ENCODE results near the gene SRR. TPM values are rescaled to one million over a fixed set of nuclear protein-coding genes. Genes with fewer than 3 reads are reported as not detected.

Gene SRR
- total RNA-seq, 1 experiment from 2014 or later, result 5.6 TPM

DNA sequence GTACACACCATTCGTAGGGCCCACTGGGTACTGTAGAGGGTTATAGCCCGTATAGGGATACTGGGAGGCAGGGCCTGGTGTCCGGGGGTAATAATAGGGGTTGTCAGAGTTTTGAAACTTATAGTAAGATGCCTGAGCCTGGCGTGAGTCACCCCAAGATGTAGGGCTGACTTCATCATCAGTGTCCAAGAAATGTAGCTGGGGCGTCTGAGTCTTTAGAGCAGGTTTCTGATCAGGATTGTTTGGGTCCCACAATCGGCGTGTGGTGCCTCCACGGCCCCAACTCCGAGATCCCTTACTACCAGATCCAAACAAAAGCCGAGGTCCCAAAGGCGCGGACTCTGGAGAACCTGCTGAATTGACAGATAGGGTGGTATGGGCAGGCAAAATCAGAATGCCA, 4.6 kb upstream of the SRR start:
- Histone ChIP-seq H2AK5ac (ENCODE audit: insufficient read length, low read length) (no peak overlapping the region), H3K4me1 (ENCODE audit: insufficient read depth, low read length) (no peaks in the 10 kb centered on the region), H4K8ac (replicated peaks; ENCODE audit: insufficient read length, low read depth, low read length) (no peak overlapping the region), H3K56ac (ENCODE audit: insufficient read length, low read depth, low read length) (no peak overlapping the region), H3K14ac (ENCODE audit: insufficient read depth, low read length) (no peak overlapping the region), H3K23me2 (ENCODE audit: insufficient read length, low read depth, low read length, poor library complexity, severe bottlenecking) (peaks cover 5% of the 10 kb centered on the region), H4K20me1 (ENCODE audit: control insufficient read depth, insufficient read depth, insufficient read length) (peaks cover 2% of the 10 kb centered on the region), H4K91ac (ENCODE audit: insufficient read length, low read depth, low read length) (no peak overlapping the region), H3K79me2 (ENCODE audit: insufficient read depth, low read length) (no peaks in the 10 kb centered on the region), H2BK120ac (ENCODE audit: low read depth, low read length, poor library complexity, severe bottlenecking) (no peak overlapping the region), H3K9me3 (ENCODE audit: control insufficient read depth, low read depth, low read length) (no peaks in the 10 kb centered on the region), H3K4ac (ENCODE audit: low read depth, low read length) (no peak overlapping the region), H4K5ac (ENCODE audit: insufficient read length, low read depth, low read length) (no peak overlapping the region), H2BK20ac (ENCODE audit: low read depth, low read length, poor library complexity, severe bottlenecking) (no peak overlapping the region), H3K79me1 (ENCODE audit: insufficient read depth, low read depth, low read length, poor library complexity, severe bottlenecking) (peaks cover 4% of the 10 kb centered on the region), H2BK5ac (ENCODE audit: insufficient read length, low read length) (no peak overlapping the region), H2BK12ac (ENCODE audit: insufficient read length, low read depth, low read length) (no peak overlapping the region), H3K4me2 (ENCODE audit: insufficient read depth, insufficient read length, low read length) (no peak overlapping the region), H3K9ac (ENCODE audit: extremely low read depth, insufficient read length, low read length) (no peak overlapping the region), H3K27me3 (ENCODE audit: insufficient read depth, low read length) (no peaks in the 10 kb centered on the region; the same call in 1 of the 2 replicates), H3K27ac (ENCODE audit: insufficient read length, low read depth, low read length) (no peak overlapping the region), H3K18ac (ENCODE audit: insufficient read length, low read depth, low read length) (no peak overlapping the region), H2AFZ (ENCODE audit: low read length) (no peak overlapping the region), H3K23ac (ENCODE audit: insufficient read length, low read depth, low read length) (no peak overlapping the region), H2BK15ac (ENCODE audit: low read depth, low read length) (no peak overlapping the region), H3T11ph (ENCODE audit: low read length) (no peak overlapping the region)
- WGBS (ENCODE audit: extremely low coverage, insufficient read length, low lambda C conversion rate), result no CpG with 5 or more reads among the region's 12 CpGs
- DNase-seq, result no peak
- peaks cover 3% of the 10 kb centered on the region; the same call in 1 of the 2 replicates for H3K27me3 Mint-ChIP-seq (ENCODE audit: low read depth)
- H3K4me3 Mint-ChIP-seq, result no peak overlapping the region
- H3K27ac Mint-ChIP-seq, result no peak overlapping the region
- no peak for TF ChIP-seq CTCF (conservative IDR thresholded peaks at IDR 0.05)
- peaks cover 15 to 63% (median 46%) of the 10 kb centered on the region in 3 experiments; a peak in 6 of 7 replicates for H3K36me3 Mint-ChIP-seq (ENCODE audit: insufficient read depth in 1 of 3, low read depth in 3 of 3)
- peaks cover 7 to 15% of the 10 kb centered on the region in 2 experiments; a peak in 3 of 4 replicates for H3K4me1 Mint-ChIP-seq
- no peaks in the 10 kb centered on the region for H3K9me3 Mint-ChIP-seq

Measured in H9 (cell line).